PC-9 (cell line): ENCODE data around the gene CHD5. TPM values are rescaled to one million over a fixed set of nuclear protein-coding genes. Genes with fewer than 3 reads are reported as not detected.

Source experiments
- BruUV-seq: library from RNA; stranded (reverse); fragments of 400-500 nt; replicated peaks from 2 replicates; lab custom pipeline; 2021; lab: Mats Ljungman, UMichigan
- CTCF ChIA-PET: fragments of 300-600 bp; sonication (Branson Sonifier 250); formaldehyde crosslinking; loops from one replicate; lab custom pipeline; 2022; ENCODE audit warnings: antibody characterized with exemption; lab: Charles Lee
- POLR2A ChIA-PET: fragments of 300-600 bp; sonication (Branson Sonifier 250); formaldehyde crosslinking; loops from one replicate; lab custom pipeline; 2022; ENCODE audit warnings: antibody characterized with exemption; ENCODE audit not compliant: unreplicated experiment; lab: Charles Lee
- DNase-seq, 2 experiments: peaks; one replicate each; pipeline versions ENCODE4 v3.0.0 to v3.0.0-alpha.2; 2015 to 2022; ENCODE audit warnings: mixed read lengths in 1 of 2
- H2AFZ ChIP-seq: fragments of 200-600 bp; sonication (generic); 2 replicates; pipeline ENCODE4 v1.8.1; 2017; ENCODE audit warnings: antibody characterized with exemption
- H3F3A ChIP-seq: fragments of 200-600 bp; sonication (generic); 2 replicates; pipeline ENCODE4 v1.8.1; 2017; ENCODE audit warnings: antibody characterized with exemption, mild to moderate bottlenecking, low read depth; ENCODE audit not compliant: insufficient read depth
- H3K27ac ChIP-seq: fragments of 200-600 bp; sonication (generic); 2 replicates; pipeline ENCODE4 v1.6.1; 2016; ENCODE audit warnings: mixed run types
- H3K27me3 ChIP-seq: fragments of 200-600 bp; sonication (generic); 2 replicates; pipeline ENCODE4 v1.6.1; 2016; ENCODE audit warnings: low read depth, mixed run types; ENCODE audit not compliant: insufficient read depth
- H3K36me3 ChIP-seq: fragments of 200-600 bp; sonication (generic); 2 replicates; pipeline ENCODE4 v1.6.1; 2016; ENCODE audit warnings: low read depth, mixed run types
- H3K4me1 ChIP-seq: fragments of 200-600 bp; sonication (generic); replicated peaks from 2 replicates; pipeline ENCODE4 v1.6.1; 2016; ENCODE audit warnings: mixed run types; ENCODE audit not compliant: insufficient read depth
- H3K4me2 ChIP-seq: fragments of 200-600 bp; sonication (generic); 2 replicates; pipeline ENCODE4 v1.6.1; 2017; ENCODE audit warnings: mixed run types
- H3K4me3 ChIP-seq: fragments of 200-600 bp; sonication (generic); 2 replicates; pipeline ENCODE4 v1.6.1; 2016; ENCODE audit warnings: mixed run types
- H3K79me2 ChIP-seq: fragments of 200-600 bp; sonication (generic); 2 replicates; pipeline ENCODE4 v1.6.1; 2017; ENCODE audit warnings: low read depth, mixed run types
- H3K9me2 ChIP-seq: fragments of 200-600 bp; sonication (generic); 2 replicates; pipeline ENCODE4 v1.8.1; 2017; ENCODE audit warnings: mild to moderate bottlenecking; ENCODE audit not compliant: insufficient read depth
- H3K9me3 ChIP-seq: fragments of 200-600 bp; sonication (generic); 2 replicates; pipeline ENCODE4 v1.8.1; 2016; ENCODE audit warnings: low read depth; ENCODE audit not compliant: insufficient read depth
- H4K20me1 ChIP-seq: fragments of 200-600 bp; sonication (generic); 2 replicates; pipeline ENCODE4 v1.8.1; 2017; ENCODE audit not compliant: insufficient read depth
- CTCF ChIP-seq: fragments of 200-600 bp; sonication (generic); conservative IDR thresholded peaks from 2 replicates; pipeline ENCODE4 v1.6.1; 2017; ENCODE audit warnings: mixed run types, antibody characterized with exemption, mild to moderate bottlenecking, moderate library complexity
- EZH2 ChIP-seq: fragments of 200-600 bp; sonication (generic); IDR thresholded peaks from 2 replicates; pipeline ENCODE4 v1.8.0; 2017; ENCODE audit warnings: antibody characterized with exemption, low read depth
- intact Hi-C: fragments of 100-400 bp; cut with micrococcal nuclease; formaldehyde crosslinking; loops from one replicate; pipeline ENCODE4 v1.10.0; 2022; ENCODE audit not compliant: unreplicated experiment
- total RNA-seq: library from RNA; stranded (reverse); gene quantifications from 2 replicates; pipeline ENCODE4 v1.2.3, GENCODE V29; 2021

The CHD5 gene
- total RNA-seq, 1 experiment from 2014 or later, result 0.50 TPM

- POLR2A ChIA-PET, result no interaction called here
Measured at GRCh38 chr1:6212193-6212959, 32.3 kb upstream of the CHD5 start.

GRCh38 chr1:6211731-6212130 lies 31.6 kb upstream of the CHD5 start:
- POLR2A ChIA-PET, result no interaction called here
- Histone ChIP-seq H3K9me3 (no peaks in the 10 kb centered on the region), H3K9me2 (no peaks in the 10 kb centered on the region), H2AFZ (no peak overlapping the region), H3K79me2 (peaks cover 9% of the 10 kb centered on the region), H3K27ac (no peak overlapping the region), H3K4me1 (no peaks in the 10 kb centered on the region), H3F3A (no peaks in the 10 kb centered on the region), H3K4me3 (no peak overlapping the region), H4K20me1 (no peaks in the 10 kb centered on the region), H3K27me3 (no peaks in the 10 kb centered on the region), H3K4me2 (no peak overlapping the region), H3K36me3 (no peaks in the 10 kb centered on the region)
- TF ChIP-seq EZH2 (no peak), CTCF (no peak)
- no peak for DNase-seq
- CTCF ChIA-PET, result no interaction called here
- no TSS peak for BruUV-seq
- intact Hi-C loops, result no loop called here

More at GRCh38 chr1:6212193-6212959, 32.3 kb upstream of the CHD5 start:
- Histone ChIP-seq H3K36me3 (no peaks in the 10 kb centered on the region), H3K4me3 (no peak overlapping the region), H2AFZ (no peak overlapping the region), H3K27me3 (no peaks in the 10 kb centered on the region), H3K4me1 (no peaks in the 10 kb centered on the region), H3K27ac (no peak overlapping the region), H3F3A (no peaks in the 10 kb centered on the region), H3K9me2 (no peaks in the 10 kb centered on the region), H3K9me3 (no peaks in the 10 kb centered on the region), H3K79me2 (peaks cover 3% of the 10 kb centered on the region), H4K20me1 (no peaks in the 10 kb centered on the region), H3K4me2 (no peak overlapping the region)
- CTCF ChIA-PET, result no interaction called here
- no peak for TF ChIP-seq EZH2
- no TSS peak for BruUV-seq
- DNase-seq, result no peak
- intact Hi-C loops, result no loop called here

GRCh38 chr1:6210591-6211355 lies 30.7 kb upstream of the CHD5 start:
- H3K4me2 ChIP-seq, result no peak overlapping the region
- ChIA-PET CTCF (no interaction called here), POLR2A (interaction anchor here (0.7 kb wide), 1 partner anchor 9 kb away, joined by 5 read pairs; no protein-coding TSS in a partner anchor)
- intact Hi-C loops, result no loop called here
- no peak overlapping the region for H3K4me3 ChIP-seq
- no peak for DNase-seq
- no peak overlapping the region for H3K27ac ChIP-seq
- H4K20me1 ChIP-seq, result no peaks in the 10 kb centered on the region
- TF ChIP-seq EZH2 (no peak), CTCF (no peak)
- no peaks in the 10 kb centered on the region for H3K27me3 ChIP-seq
- H3K36me3 ChIP-seq, result no peaks in the 10 kb centered on the region
- H3K9me3 ChIP-seq, result no peaks in the 10 kb centered on the region
- BruUV-seq, result no TSS peak
- no peaks in the 10 kb centered on the region for H3K4me1 ChIP-seq
- no peaks in the 10 kb centered on the region for H3F3A ChIP-seq
- no peak overlapping the region for H2AFZ ChIP-seq
- peaks cover 15% of the 10 kb centered on the region for H3K79me2 ChIP-seq
- no peaks in the 10 kb centered on the region for H3K9me2 ChIP-seq
